ENCODE results near the gene FANCI.
A peak's percentile ranks its signal among the peaks of the same experiment; 100 is the strongest.

Gene FANCI

GRCh38 chr15:89334510-89335297, 90.9 kb downstream of the FANCI start, which contains the start of gene POLG (continued):
- TF ChIP-seq SP3 (tag by site-specific recombination; IDR thresholded peaks at IDR 0.05) (peak; percentile 87), KLF17 (tag by site-specific recombination; IDR thresholded peaks at IDR 0.05) (peak; percentile 97), ZBTB20 (tag by site-specific recombination; IDR thresholded peaks at IDR 0.05) (no peak; the same call in 1 of the 2 replicates), ZBTB48 (tag by site-specific recombination; IDR thresholded peaks at IDR 0.05) (peak; percentile 36; the same call in 1 of the 2 replicates), REPIN1 (tag by site-specific recombination; IDR thresholded peaks at IDR 0.05; ENCODE audit: low read depth) (peak; percentile 77; the same call in 1 of the 2 replicates), ZNF366 (tag by site-specific recombination; conservative IDR thresholded peaks at IDR 0.05) (peak; percentile 98), ZBTB11 (tag by site-specific recombination; conservative IDR thresholded peaks at IDR 0.05; ENCODE audit: low read depth) (peak; percentile 89), ZNF670 (tag by site-specific recombination; IDR thresholded peaks at IDR 0.05; ENCODE audit: low read depth) (no peak), ZNF664 (tag by site-specific recombination; IDR thresholded peaks at IDR 0.05) (peak; percentile 50; the same call in 1 of the 2 replicates), ZNF610 (tag by site-specific recombination; IDR thresholded peaks at IDR 0.05; ENCODE audit: borderline replicate concordance) (peak; percentile 80), ZBTB6 (tag by site-specific recombination; IDR thresholded peaks at IDR 0.05) (peak; percentile 13; the same call in 1 of the 2 replicates), ZNF777 (tag by site-specific recombination; IDR thresholded peaks at IDR 0.05; ENCODE audit: borderline replicate concordance) (peak; percentile 99), ZNF501 (tag by site-specific recombination; IDR thresholded peaks at IDR 0.05) (peak; percentile 99), ZNF449 (tag by site-specific recombination; IDR thresholded peaks at IDR 0.05) (peak; percentile 69; the same call in 1 of the 2 replicates), ZNF571 (tag by site-specific recombination; IDR thresholded peaks at IDR 0.05) (no peak), ZNF416 (tag by site-specific recombination; IDR thresholded peaks at IDR 0.05) (no peak), ZFP69B (tag by site-specific recombination; IDR thresholded peaks at IDR 0.05) (peak; percentile 80), ZNF580 (tag by site-specific recombination; IDR thresholded peaks at IDR 0.05) (peak; percentile 98), ZNF394 (tag by site-specific recombination; IDR thresholded peaks at IDR 0.05; ENCODE audit: borderline replicate concordance) (peak; percentile 89), ZNF214 (tag by site-specific recombination; IDR thresholded peaks at IDR 0.05; ENCODE audit: borderline replicate concordance) (no peak), ZSCAN30 (tag by site-specific recombination; IDR thresholded peaks at IDR 0.05) (peak; percentile 86), ZNF76 (tag by site-specific recombination; IDR thresholded peaks at IDR 0.05; ENCODE audit: borderline replicate concordance, low read depth) (peak; percentile 96), ZNF768 (tag by site-specific recombination; IDR thresholded peaks at IDR 0.05) (no peak), ZNF146 (tag by site-specific recombination; IDR thresholded peaks at IDR 0.05) (peak; percentile 31; the same call in 1 of the 2 replicates), PRDM10 (tag by site-specific recombination; IDR thresholded peaks at IDR 0.05) (peak; percentile 100), ZNF561 (tag by site-specific recombination; IDR thresholded peaks at IDR 0.05; ENCODE audit: borderline replicate concordance) (peak; percentile 63; the same call in 1 of the 2 replicates), ZFP37 (tag by site-specific recombination; IDR thresholded peaks at IDR 0.05) (peak; percentile 78; the same call in 1 of the 2 replicates)

All from HEK293 (cell line).